DOHH2 (cell line): ENCODE results near the gene IRS2.

Experiments used
- CTCF ChIP-seq: fragments of 200-600 bp; sonication (generic); IDR thresholded peaks from one replicate; pipeline ENCODE4 v1.5.1; 2014; ENCODE audit warnings: antibody characterized with exemption, mild to moderate bottlenecking, low read depth, low read length; ENCODE audit not compliant: poor library complexity, severe bottlenecking
- EZH2phosphoT487 ChIP-seq: fragments of 200-600 bp; sonication (generic); IDR thresholded peaks from 2 replicates; pipeline ENCODE4 v1.6.1; 2017; ENCODE audit warnings: borderline replicate concordance, mild to moderate bottlenecking, antibody characterized with exemption, low read length, moderate library complexity, mixed read lengths

DNA sequence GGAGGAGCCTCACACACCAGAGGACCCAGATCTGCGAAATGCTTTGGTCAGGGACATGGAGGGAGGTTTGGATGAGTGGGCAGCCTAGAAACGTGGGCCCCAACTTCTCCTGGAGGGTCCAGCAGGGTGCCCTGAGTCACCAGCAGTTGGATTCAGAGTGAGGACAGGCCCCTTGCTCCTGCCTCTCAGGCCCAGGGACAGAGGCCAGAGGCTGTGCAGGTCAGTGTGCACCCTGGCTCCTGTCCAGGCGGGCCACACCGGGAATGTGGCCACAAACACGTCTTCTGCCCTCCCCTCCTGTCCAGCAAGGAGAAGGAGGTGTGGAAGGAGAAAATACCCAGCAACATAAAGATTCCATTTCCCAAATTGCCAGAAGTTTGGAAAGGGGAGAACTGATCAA is 19.4 kb downstream of the IRS2 start:
- TF ChIP-seq CTCF (no peak), EZH2phosphoT487 (no peak)
